HEK293 (cell line): ENCODE data around the gene CETP.

Experiments
- CTCF ChIP-seq: fragments of 450-650 bp; formaldehyde crosslinking; IDR thresholded peaks from 2 replicates; pipeline ENCODE4 v1.5.1; 2016; ENCODE audit warnings: missing biosample characterization, missing genetic modification characterization
- ELK4 ChIP-seq: IDR thresholded peaks from 2 replicates; pipeline ENCODE4 v1.6.1; 2011; ENCODE audit warnings: mild to moderate bottlenecking, low read depth, low read length, borderline replicate concordance
- MEIS1 ChIP-seq: sonication (generic); formaldehyde crosslinking; IDR thresholded peaks from 2 replicates; pipeline ENCODE4 v1.8.1; 2022; ENCODE audit warnings: missing genetic modification reagents, mild to moderate bottlenecking, borderline replicate concordance
- YY1 ChIP-seq: fragments of 450-650 bp; formaldehyde crosslinking; IDR thresholded peaks from 2 replicates; pipeline ENCODE4 v1.5.1; 2018; ENCODE audit warnings: missing biosample characterization, missing genetic modification characterization
- ZBTB10 ChIP-seq: fragments of 450-650 bp; formaldehyde crosslinking; IDR thresholded peaks from 2 replicates; pipeline ENCODE4 v1.5.1; 2016; ENCODE audit warnings: missing biosample characterization, missing genetic modification characterization
- ZBTB44 ChIP-seq: fragments of 450-650 bp; IDR thresholded peaks from 2 replicates; pipeline ENCODE4 v1.5.1; 2018; ENCODE audit warnings: missing biosample characterization, mild to moderate bottlenecking, missing genetic modification characterization
- ZNF274 ChIP-seq, 2 experiments: fragments of 200-500 bp in 1 of 2; fragments of 450-650 bp in 1 of 2; sonication (Bioruptor generic) in 1 of 2; formaldehyde crosslinking in 1 of 2; IDR thresholded peaks; 2 replicates each; pipeline versions ENCODE4 v1.5.1 to v1.6.1; 2014 to 2016; ENCODE audit warnings: borderline replicate concordance in 1 of 2, inconsistent platforms in 1 of 2, low read length in 1 of 2, missing biosample characterization in 1 of 2, missing genetic modification characterization in 1 of 2
- ZNF529 ChIP-seq: fragments of 450-650 bp; formaldehyde crosslinking; IDR thresholded peaks from 2 replicates; pipeline ENCODE4 v1.5.1; 2017; ENCODE audit warnings: missing genetic modification characterization, missing biosample characterization; ENCODE audit not compliant: insufficient replicate concordance
- TF ChIP-seq, protein P1 (sequence below): fragments of 450-650 bp; formaldehyde crosslinking; IDR thresholded peaks from 2 replicates; pipeline ENCODE4 v1.5.1; 2016; ENCODE audit warnings: missing biosample characterization, missing genetic modification characterization

DNA sequence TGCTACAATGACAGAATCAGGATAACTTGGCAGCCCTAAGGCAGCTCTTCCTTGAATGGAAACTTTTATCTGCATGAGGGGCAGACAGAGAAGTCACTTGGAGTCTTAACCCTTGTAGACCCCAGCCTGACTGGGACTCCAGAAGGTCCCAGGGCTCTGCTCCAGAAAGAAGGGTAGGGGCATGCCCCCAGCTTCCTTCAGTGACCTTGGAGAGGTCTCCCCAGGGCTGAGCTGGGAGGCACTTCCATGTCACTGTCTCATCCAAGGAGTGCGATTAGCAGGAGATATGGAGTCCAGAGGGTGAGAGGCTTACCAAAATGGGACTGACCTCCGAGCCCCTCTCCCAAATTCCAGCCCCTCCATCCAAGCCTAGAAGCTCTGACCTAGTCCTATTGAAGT lies 24.2 kb downstream of the CETP start:
- no peak for TF ChIP-seq ELK4
- no peak for TF ChIP-seq ZNF274 (IDR thresholded peaks at IDR 0.05; ENCODE audit: low read length)
- TF ChIP-seq ZNF274 (tag by site-specific recombination; IDR thresholded peaks at IDR 0.05; ENCODE audit: borderline replicate concordance), result no peak
- TF ChIP-seq CTCF (tag by site-specific recombination), result no peak
- no peak for TF ChIP-seq MEIS1 (CRISPR knock-in tag)
- no peak for TF ChIP-seq ZBTB44
- no peak for TF ChIP-seq YY1
- TF ChIP-seq, protein P1, sequence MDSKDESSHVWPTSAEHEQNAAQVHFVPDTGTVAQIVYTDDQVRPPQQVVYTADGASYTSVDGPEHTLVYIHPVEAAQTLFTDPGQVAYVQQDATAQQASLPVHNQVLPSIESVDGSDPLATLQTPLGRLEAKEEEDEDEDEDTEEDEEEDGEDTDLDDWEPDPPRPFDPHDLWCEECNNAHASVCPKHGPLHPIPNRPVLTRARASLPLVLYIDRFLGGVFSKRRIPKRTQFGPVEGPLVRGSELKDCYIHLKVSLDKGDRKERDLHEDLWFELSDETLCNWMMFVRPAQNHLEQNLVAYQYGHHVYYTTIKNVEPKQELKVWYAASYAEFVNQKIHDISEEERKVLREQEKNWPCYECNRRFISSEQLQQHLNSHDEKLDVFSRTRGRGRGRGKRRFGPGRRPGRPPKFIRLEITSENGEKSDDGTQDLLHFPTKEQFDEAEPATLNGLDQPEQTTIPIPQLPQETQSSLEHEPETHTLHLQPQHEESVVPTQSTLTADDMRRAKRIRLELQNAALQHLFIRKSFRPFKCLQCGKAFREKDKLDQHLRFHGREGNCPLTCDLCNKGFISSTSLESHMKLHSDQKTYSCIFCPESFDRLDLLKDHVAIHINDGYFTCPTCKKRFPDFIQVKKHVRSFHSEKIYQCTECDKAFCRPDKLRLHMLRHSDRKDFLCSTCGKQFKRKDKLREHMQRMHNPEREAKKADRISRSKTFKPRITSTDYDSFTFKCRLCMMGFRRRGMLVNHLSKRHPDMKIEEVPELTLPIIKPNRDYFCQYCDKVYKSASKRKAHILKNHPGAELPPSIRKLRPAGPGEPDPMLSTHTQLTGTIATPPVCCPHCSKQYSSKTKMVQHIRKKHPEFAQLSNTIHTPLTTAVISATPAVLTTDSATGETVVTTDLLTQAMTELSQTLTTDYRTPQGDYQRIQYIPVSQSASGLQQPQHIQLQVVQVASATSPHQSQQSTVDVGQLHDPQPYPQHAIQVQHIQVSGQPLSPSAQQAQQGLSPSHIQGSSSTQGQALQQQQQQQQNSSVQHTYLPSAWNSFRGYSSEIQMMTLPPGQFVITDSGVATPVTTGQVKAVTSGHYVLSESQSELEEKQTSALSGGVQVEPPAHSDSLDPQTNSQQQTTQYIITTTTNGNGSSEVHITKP (tag by site-specific recombination), result no peak
- no peak for TF ChIP-seq ZBTB10 (tag by site-specific recombination)
- no peak for TF ChIP-seq ZNF529 (tag by site-specific recombination)
